HepG2 (cell line): ENCODE results near the gene FNDC3B. TPM values are rescaled to one million over a fixed set of nuclear protein-coding genes. Genes with fewer than 3 reads are reported as not detected.

Source experiments
- KMT2B ChIP-seq: IDR thresholded peaks from 2 replicates; pipeline ENCODE4 v1.6.1; 2016; ENCODE audit warnings: missing genetic modification reagents, missing compliant biosample characterization
- NR2F1 ChIP-seq, 2 experiments: fragments of 450-650 bp in 1 of 2; formaldehyde crosslinking in 1 of 2; IDR thresholded peaks; 2 replicates each; pipeline versions ENCODE4 v1.5.0 to v1.6.1; 2016 to 2020; ENCODE audit warnings: mild to moderate bottlenecking in 1 of 2, missing compliant biosample characterization in 1 of 2, missing genetic modification reagents in 1 of 2, moderate library complexity in 1 of 2
- RELA ChIP-seq: sonication (generic); formaldehyde crosslinking; IDR thresholded peaks from 2 replicates; pipeline ENCODE4 v1.4.0; 2020; ENCODE audit warnings: missing genetic modification reagents
- RFX1 ChIP-seq: fragments of 450-650 bp; IDR thresholded peaks from 2 replicates; pipeline ENCODE4 v1.6.1; 2017
- SOX13 ChIP-seq, 3 experiments: fragments of 450-650 bp in 1 of 3; sonication (generic) in 1 of 3; formaldehyde crosslinking in 1 of 3; IDR thresholded peaks in 2 of 3; conservative IDR thresholded peaks in 1 of 3; 2 replicates each; pipeline versions ENCODE4 v1.5.0 to v1.6.1; 2016 to 2020; ENCODE audit warnings: antibody characterized with exemption in 1 of 3, mild to moderate bottlenecking in 1 of 3, missing compliant biosample characterization in 1 of 3, missing genetic modification reagents in 1 of 3, moderate library complexity in 1 of 3
- SP5 ChIP-seq: IDR thresholded peaks from 2 replicates; pipeline ENCODE4 v1.6.1; 2016; ENCODE audit warnings: low read depth, borderline replicate concordance
- ZEB1 ChIP-seq: IDR thresholded peaks from 2 replicates; pipeline ENCODE4 v1.6.1; 2012; ENCODE audit warnings: mild to moderate bottlenecking, low read depth, inconsistent platforms; ENCODE audit not compliant: insufficient replicate concordance
- ZNF441 ChIP-seq: sonication (generic); formaldehyde crosslinking; IDR thresholded peaks from 2 replicates; pipeline ENCODE4 v1.7.0; 2021; ENCODE audit warnings: missing genetic modification reagents, borderline replicate concordance
- ZNF451 ChIP-seq: sonication (generic); formaldehyde crosslinking; IDR thresholded peaks from 2 replicates; pipeline ENCODE4 v1.5.0; 2020; ENCODE audit warnings: mild to moderate bottlenecking, missing genetic modification reagents
- ZNF496 ChIP-seq: sonication (generic); formaldehyde crosslinking; IDR thresholded peaks from 2 replicates; pipeline ENCODE4 v1.8.1; 2023; ENCODE audit warnings: mild to moderate bottlenecking, moderate library complexity, missing genetic modification reagents; ENCODE audit not compliant: insufficient replicate concordance
- ZNF558 ChIP-seq: sonication (generic); formaldehyde crosslinking; IDR thresholded peaks from 2 replicates; pipeline ENCODE4 v1.9.0; 2022; ENCODE audit warnings: mild to moderate bottlenecking, missing genetic modification reagents, borderline replicate concordance
- polyA plus RNA-seq, 8 experiments: library from polyadenylated mRNA; depleted of rRNA in 3 of 8; stranded (reverse) in 7 of 8; unstranded in 1 of 8; fragments of >200 nt; fragmentation: Illumina TruSeq in 4 of 8; extraction: Trizol in 4 of 8; gene quantifications; 2 replicates each; pipeline versions ENCODE4 v1.2.1 to v1.2.3, GENCODE V29; 2011 to 2016; ENCODE audit warnings: low read depth in 4 of 8, missing spikeins in 1 of 8, mixed read lengths in 1 of 8; ENCODE audit not compliant: insufficient read depth in 1 of 8
- total RNA-seq, 5 experiments: library from RNA; depleted of rRNA; stranded (reverse); fragments of >200 nt; fragmentation: Illumina TruSeq; extraction: Trizol; gene quantifications; 2 replicates each; pipeline ENCODE4 v1.2.3, GENCODE V29; 2016; ENCODE audit warnings: low read depth in 1 of 5
- TF ChIP-seq, protein P1 (sequence below): sonication (generic); formaldehyde crosslinking; conservative IDR thresholded peaks from 2 replicates; pipeline ENCODE4 v1.4.0; 2020; ENCODE audit warnings: missing genetic modification reagents
- TF ChIP-seq, protein P2 (sequence below): sonication (generic); formaldehyde crosslinking; IDR thresholded peaks from 2 replicates; pipeline ENCODE4 v1.5.0; 2020; ENCODE audit warnings: missing genetic modification reagents
- TF ChIP-seq, protein P3 (sequence below): sonication (generic); formaldehyde crosslinking; conservative IDR thresholded peaks from 2 replicates; pipeline ENCODE4 v1.8.0; 2022; ENCODE audit warnings: missing genetic modification reagents
- TF ChIP-seq, protein P4 (sequence below): sonication (generic); formaldehyde crosslinking; IDR thresholded peaks from 2 replicates; pipeline ENCODE4 v1.5.1; 2020; ENCODE audit warnings: mild to moderate bottlenecking, moderate library complexity, missing genetic modification reagents
- TF ChIP-seq, protein P5 (sequence below): sonication (generic); formaldehyde crosslinking; IDR thresholded peaks from 2 replicates; pipeline ENCODE4 v1.4.0; 2020; ENCODE audit warnings: missing genetic modification reagents, borderline replicate concordance
- TF ChIP-seq, protein P6 (sequence below): sonication (generic); formaldehyde crosslinking; IDR thresholded peaks from 2 replicates; pipeline ENCODE4 v1.4.0; 2020; ENCODE audit warnings: missing genetic modification reagents, borderline replicate concordance

The FNDC3B gene
- total and polyA plus RNA-seq, 2 of the 13 experiments (the other 11 are each of a cell fraction or from before 2014, with no cell fraction given): 74.8 to 103 TPM

DNA sequence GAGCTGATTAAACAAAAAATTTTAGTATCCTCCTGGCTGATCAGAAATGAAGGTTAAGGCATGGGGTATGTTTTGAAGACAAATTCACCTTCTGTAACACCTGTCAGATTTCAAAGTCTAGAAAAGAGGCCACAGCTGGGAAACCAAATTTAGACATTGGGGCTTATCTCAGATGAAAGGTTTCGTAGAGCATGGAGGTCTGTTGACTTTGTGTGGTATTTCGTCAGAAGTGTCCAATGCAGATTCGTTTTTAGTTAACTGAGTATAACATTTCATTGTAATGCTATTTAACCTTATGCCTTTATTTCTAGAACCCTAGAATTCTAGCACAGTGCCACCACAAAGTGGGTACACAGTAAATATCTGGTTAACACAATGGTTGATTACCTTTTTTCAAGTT is 61.7 kb downstream of the FNDC3B start (continued):
- TF ChIP-seq, protein P1, sequence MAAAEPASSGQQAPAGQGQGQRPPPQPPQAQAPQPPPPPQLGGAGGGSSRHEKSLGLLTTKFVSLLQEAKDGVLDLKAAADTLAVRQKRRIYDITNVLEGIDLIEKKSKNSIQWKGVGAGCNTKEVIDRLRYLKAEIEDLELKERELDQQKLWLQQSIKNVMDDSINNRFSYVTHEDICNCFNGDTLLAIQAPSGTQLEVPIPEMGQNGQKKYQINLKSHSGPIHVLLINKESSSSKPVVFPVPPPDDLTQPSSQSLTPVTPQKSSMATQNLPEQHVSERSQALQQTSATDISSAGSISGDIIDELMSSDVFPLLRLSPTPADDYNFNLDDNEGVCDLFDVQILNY (CRISPR knock-in tag): no peak
- TF ChIP-seq ZNF451 (CRISPR knock-in tag) (no peak), NR2F1 (CRISPR knock-in tag; IDR thresholded peaks at IDR 0.05) (0 out of 4 replicates have a peak, but pooled peaks have one; percentile 20 to 25), RELA (CRISPR knock-in tag) (no peak), SP5 (CRISPR knock-in tag) (peak; percentile 52; the same call in 1 of the 2 replicates), SOX13 (IDR thresholded peaks at IDR 0.05) (0 out of 2 replicates have a peak, but pooled peaks have one; percentile 61), SOX13 (CRISPR knock-in tag; conservative IDR thresholded peaks at IDR 0.05 in 1 of 2, IDR thresholded peaks at IDR 0.05 in 1 of 2) (peak in 1 of 2 experiments; percentile 95; a peak in 2 of 4 replicates), ZEB1 (peak; percentile 78), ZNF558 (CRISPR knock-in tag) (no peak), KMT2B (CRISPR knock-in tag) (no peak), RFX1 (no peak), ZNF441 (no peak), ZNF496 (no peak)
- TF ChIP-seq, protein P2, sequence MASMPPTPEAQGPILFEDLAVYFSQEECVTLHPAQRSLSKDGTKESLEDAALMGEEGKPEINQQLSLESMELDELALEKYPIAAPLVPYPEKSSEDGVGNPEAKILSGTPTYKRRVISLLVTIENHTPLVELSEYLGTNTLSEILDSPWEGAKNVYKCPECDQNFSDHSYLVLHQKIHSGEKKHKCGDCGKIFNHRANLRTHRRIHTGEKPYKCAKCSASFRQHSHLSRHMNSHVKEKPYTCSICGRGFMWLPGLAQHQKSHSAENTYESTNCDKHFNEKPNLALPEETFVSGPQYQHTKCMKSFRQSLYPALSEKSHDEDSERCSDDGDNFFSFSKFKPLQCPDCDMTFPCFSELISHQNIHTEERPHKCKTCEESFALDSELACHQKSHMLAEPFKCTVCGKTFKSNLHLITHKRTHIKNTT (CRISPR knock-in tag): no peak
- TF ChIP-seq, protein P3, sequence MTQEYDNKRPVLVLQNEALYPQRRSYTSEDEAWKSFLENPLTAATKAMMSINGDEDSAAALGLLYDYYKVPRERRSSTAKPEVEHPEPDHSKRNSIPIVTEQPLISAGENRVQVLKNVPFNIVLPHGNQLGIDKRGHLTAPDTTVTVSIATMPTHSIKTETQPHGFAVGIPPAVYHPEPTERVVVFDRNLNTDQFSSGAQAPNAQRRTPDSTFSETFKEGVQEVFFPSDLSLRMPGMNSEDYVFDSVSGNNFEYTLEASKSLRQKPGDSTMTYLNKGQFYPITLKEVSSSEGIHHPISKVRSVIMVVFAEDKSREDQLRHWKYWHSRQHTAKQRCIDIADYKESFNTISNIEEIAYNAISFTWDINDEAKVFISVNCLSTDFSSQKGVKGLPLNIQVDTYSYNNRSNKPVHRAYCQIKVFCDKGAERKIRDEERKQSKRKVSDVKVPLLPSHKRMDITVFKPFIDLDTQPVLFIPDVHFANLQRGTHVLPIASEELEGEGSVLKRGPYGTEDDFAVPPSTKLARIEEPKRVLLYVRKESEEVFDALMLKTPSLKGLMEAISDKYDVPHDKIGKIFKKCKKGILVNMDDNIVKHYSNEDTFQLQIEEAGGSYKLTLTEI (CRISPR knock-in tag): no peak
- TF ChIP-seq, protein P4, sequence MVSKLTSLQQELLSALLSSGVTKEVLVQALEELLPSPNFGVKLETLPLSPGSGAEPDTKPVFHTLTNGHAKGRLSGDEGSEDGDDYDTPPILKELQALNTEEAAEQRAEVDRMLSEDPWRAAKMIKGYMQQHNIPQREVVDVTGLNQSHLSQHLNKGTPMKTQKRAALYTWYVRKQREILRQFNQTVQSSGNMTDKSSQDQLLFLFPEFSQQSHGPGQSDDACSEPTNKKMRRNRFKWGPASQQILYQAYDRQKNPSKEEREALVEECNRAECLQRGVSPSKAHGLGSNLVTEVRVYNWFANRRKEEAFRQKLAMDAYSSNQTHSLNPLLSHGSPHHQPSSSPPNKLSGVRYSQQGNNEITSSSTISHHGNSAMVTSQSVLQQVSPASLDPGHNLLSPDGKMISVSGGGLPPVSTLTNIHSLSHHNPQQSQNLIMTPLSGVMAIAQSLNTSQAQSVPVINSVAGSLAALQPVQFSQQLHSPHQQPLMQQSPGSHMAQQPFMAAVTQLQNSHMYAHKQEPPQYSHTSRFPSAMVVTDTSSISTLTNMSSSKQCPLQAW (CRISPR knock-in tag): no peak
- TF ChIP-seq, protein P5, sequence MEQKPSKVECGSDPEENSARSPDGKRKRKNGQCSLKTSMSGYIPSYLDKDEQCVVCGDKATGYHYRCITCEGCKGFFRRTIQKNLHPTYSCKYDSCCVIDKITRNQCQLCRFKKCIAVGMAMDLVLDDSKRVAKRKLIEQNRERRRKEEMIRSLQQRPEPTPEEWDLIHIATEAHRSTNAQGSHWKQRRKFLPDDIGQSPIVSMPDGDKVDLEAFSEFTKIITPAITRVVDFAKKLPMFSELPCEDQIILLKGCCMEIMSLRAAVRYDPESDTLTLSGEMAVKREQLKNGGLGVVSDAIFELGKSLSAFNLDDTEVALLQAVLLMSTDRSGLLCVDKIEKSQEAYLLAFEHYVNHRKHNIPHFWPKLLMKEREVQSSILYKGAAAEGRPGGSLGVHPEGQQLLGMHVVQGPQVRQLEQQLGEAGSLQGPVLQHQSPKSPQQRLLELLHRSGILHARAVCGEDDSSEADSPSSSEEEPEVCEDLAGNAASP (CRISPR knock-in tag): peak; percentile 86; the same call in 1 of the 2 replicates
- TF ChIP-seq, protein P6, sequence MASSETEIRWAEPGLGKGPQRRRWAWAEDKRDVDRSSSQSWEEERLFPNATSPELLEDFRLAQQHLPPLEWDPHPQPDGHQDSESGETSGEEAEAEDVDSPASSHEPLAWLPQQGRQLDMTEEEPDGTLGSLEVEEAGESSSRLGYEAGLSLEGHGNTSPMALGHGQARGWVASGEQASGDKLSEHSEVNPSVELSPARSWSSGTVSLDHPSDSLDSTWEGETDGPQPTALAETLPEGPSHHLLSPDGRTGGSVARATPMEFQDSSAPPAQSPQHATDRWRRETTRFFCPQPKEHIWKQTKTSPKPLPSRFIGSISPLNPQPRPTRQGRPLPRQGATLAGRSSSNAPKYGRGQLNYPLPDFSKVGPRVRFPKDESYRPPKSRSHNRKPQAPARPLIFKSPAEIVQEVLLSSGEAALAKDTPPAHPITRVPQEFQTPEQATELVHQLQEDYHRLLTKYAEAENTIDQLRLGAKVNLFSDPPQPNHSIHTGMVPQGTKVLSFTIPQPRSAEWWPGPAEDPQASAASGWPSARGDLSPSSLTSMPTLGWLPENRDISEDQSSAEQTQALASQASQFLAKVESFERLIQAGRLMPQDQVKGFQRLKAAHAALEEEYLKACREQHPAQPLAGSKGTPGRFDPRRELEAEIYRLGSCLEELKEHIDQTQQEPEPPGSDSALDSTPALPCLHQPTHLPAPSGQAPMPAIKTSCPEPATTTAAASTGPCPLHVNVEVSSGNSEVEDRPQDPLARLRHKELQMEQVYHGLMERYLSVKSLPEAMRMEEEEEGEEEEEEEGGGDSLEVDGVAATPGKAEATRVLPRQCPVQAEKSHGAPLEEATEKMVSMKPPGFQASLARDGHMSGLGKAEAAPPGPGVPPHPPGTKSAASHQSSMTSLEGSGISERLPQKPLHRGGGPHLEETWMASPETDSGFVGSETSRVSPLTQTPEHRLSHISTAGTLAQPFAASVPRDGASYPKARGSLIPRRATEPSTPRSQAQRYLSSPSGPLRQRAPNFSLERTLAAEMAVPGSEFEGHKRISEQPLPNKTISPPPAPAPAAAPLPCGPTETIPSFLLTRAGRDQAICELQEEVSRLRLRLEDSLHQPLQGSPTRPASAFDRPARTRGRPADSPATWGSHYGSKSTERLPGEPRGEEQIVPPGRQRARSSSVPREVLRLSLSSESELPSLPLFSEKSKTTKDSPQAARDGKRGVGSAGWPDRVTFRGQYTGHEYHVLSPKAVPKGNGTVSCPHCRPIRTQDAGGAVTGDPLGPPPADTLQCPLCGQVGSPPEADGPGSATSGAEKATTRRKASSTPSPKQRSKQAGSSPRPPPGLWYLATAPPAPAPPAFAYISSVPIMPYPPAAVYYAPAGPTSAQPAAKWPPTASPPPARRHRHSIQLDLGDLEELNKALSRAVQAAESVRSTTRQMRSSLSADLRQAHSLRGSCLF (CRISPR knock-in tag): no peak
